WI38 (cell line): Measurements from ENCODE around the gene CTBP2.

Source experiments
- H3K4me3 ChIP-seq: 2 replicates; pipeline ENCODE4 v1.5.1; 2011; ENCODE audit warnings: low read depth, mild to moderate bottlenecking, control low read depth, low read length
- TF ChIP-seq, protein P1 (sequence below): IDR thresholded peaks from 2 replicates; pipeline ENCODE4 v1.5.1; 2012; ENCODE audit warnings: low read depth, mild to moderate bottlenecking, control low read depth, low read length

The CTBP2 gene

DNA sequence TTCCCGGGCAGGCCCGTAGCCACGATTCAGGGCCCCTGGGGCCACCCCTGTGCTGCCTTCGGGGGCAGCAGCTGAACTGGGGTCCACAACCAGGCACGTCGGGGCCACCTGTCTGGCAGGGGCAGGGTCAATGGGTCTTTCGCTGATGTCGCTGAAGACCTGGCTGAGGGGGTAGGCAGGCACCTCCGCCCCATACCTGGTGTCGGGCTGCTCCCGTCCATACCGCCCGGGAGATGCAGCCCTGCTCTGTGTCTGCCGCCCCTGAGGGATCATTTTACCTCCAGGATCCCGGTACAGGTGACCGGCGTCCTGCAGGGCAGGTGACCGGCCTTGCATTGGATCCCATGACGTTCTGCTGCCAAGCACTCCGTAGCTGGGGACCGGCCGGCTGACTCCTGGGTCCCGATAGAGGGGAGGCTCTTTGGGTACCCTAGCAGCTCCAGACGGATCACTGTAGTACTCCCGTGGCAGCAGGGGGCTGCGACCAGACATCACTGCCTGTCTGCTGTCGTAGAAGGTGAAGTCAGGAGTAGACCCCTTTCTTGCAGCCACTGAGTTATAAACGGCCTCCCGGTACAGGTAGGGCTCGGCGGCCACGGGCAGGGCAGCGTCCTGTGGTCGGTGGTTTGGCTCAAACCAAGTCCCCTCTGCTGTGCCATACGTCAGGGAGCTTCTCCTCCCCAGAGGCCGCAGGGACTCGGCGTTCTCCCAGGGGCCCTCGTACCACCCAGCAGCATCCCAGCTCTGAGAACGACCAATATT is 133.2 kb downstream of the CTBP2 start:
- H3K4me3 ChIP-seq = no peak overlapping the region
- TF ChIP-seq, protein P1, sequence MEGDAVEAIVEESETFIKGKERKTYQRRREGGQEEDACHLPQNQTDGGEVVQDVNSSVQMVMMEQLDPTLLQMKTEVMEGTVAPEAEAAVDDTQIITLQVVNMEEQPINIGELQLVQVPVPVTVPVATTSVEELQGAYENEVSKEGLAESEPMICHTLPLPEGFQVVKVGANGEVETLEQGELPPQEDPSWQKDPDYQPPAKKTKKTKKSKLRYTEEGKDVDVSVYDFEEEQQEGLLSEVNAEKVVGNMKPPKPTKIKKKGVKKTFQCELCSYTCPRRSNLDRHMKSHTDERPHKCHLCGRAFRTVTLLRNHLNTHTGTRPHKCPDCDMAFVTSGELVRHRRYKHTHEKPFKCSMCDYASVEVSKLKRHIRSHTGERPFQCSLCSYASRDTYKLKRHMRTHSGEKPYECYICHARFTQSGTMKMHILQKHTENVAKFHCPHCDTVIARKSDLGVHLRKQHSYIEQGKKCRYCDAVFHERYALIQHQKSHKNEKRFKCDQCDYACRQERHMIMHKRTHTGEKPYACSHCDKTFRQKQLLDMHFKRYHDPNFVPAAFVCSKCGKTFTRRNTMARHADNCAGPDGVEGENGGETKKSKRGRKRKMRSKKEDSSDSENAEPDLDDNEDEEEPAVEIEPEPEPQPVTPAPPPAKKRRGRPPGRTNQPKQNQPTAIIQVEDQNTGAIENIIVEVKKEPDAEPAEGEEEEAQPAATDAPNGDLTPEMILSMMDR = no peak

- TF ChIP-seq, protein P1 = no peak
- no peak overlapping the region for H3K4me3 ChIP-seq
Measured at GRCh38 chr10:125026036-125026931, 134.1 kb downstream of the CTBP2 start.

DNA sequence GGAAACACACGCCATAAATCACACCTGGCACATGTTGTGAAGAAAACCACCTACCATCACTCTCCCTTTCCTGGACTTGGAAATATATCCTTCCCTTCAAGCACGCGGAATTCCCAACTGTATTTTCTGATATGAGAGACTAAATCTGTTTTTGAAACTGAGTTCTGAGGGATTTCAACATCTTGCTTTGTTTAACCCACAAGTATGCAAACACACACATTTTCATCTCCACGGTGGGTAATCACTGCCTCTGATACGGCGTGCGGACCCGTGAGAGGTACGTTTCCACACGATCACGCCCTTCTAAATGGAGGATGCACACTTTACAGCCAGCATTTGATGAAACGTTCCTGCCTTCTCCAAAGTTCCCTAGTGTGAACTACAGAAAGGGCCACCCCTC is 135.0 kb downstream of the CTBP2 start:
- TF ChIP-seq, protein P1 = no peak

DNA sequence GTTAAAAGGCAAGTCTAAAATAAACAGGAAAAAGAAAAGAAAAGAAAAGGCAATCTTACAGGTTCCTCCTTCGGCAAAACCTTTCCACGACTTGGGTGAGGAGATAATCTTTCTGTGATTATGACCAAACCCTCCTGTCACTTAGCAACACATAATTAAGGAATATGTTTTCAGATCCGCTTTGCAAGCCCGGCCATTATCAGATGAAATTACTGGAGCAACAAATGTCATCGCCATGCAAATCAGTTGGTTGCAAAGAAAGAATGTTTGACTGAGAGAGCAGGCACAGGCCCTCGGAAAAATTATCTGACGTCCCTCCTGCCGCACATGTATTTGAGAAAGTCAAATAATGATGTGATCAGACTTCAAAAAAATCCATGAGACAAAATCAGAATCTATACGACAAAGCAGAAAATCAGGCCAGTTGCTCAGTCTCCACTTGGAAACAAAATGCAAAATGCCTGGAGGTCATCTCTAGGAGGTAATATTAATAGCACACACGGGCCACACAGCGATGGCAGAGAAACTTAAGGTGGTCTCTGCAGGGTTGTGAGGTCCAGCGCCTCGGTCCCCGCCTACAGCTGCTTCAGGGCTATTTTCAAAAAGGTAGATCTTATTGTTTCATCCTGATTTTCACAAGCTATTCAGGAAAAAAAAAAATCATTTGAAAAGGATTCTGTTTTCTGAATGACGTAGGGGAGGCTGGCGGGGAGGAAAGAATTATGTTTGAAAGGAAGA is 135.7 kb downstream of the CTBP2 start:
- TF ChIP-seq, protein P1 = no peak
- no peak overlapping the region for H3K4me3 ChIP-seq

More for the DNA sequence above, 135.0 kb downstream of the CTBP2 start:
- no peak overlapping the region for H3K4me3 ChIP-seq

GRCh38 chr10:125023862-125024496 is 136.4 kb downstream of the CTBP2 start:
- no peak overlapping the region for H3K4me3 ChIP-seq
- TF ChIP-seq, protein P1 = no peak

GRCh38 chr10:125023255-125023654 is 137.1 kb downstream of the CTBP2 start:
- H3K4me3 ChIP-seq = no peak overlapping the region
- TF ChIP-seq, protein P1 = no peak
